Spleen (tissue), 11 donors: ENCODE data around the gene TMEM217. TPM values are rescaled to one million over a fixed set of nuclear protein-coding genes. Genes with fewer than 3 reads are reported as not detected.
"Not testable (repeated sequence)": the region's sequence is repeated elsewhere in the genome, so short reads cannot be mapped to it uniquely, and the experiment has no call there.

ENCODE experiments used
- DNase-seq: peaks from one replicate; pipeline ENCODE4 v3.0.0-alpha.2; 2020
- H3K27ac ChIP-seq, 8 donors: fragments of 200-600 bp; sonication (generic) in 7 of 8; 1 replicate in 4 of 8; 2 replicates in 4 of 8; pipeline versions ENCODE4 v1.5.0 to v1.8.0; 2016 to 2021; ENCODE audit warnings: inconsistent platforms in 4 of 8, mild to moderate bottlenecking in 4 of 8, moderate library complexity in 1 of 8
- H3K27me3 ChIP-seq, 7 donors: fragments of 200-600 bp; sonication (generic) in 6 of 7; replicated peaks in 1 of 7; 1 replicate in 4 of 7; 2 replicates in 3 of 7; pipeline versions ENCODE4 v1.5.0 to v1.8.0; 2016 to 2021; ENCODE audit warnings: inconsistent platforms in 3 of 7, mild to moderate bottlenecking in 1 of 7
- H3K36me3 ChIP-seq, 6 donors: fragments of 200-600 bp; sonication (generic) in 5 of 6; 1 replicate in 4 of 6; 2 replicates in 2 of 6; pipeline versions ENCODE4 v1.5.0 to v1.8.0; 2016 to 2021; ENCODE audit warnings: inconsistent platforms in 2 of 6
- H3K4me1 ChIP-seq, 6 donors: fragments of 200-600 bp; sonication (generic) in 5 of 6; 1 replicate in 3 of 6; 2 replicates in 3 of 6; pipeline versions ENCODE4 v1.5.0 to v1.8.0; 2016 to 2021; ENCODE audit warnings: inconsistent platforms in 3 of 6
- H3K4me3 ChIP-seq, 8 donors: fragments of 200-600 bp; sonication (generic) in 7 of 8; 1 replicate in 4 of 8; 2 replicates in 4 of 8; pipeline versions ENCODE4 v1.5.0 to v1.8.0; 2016 to 2021; ENCODE audit warnings: inconsistent platforms in 4 of 8, mild to moderate bottlenecking in 4 of 8, moderate library complexity in 2 of 8
- H3K9me3 ChIP-seq, 8 donors: fragments of 200-600 bp; sonication (generic) in 7 of 8; 1 replicate in 4 of 8; 2 replicates in 4 of 8; pipeline versions ENCODE4 v1.5.0 to v1.8.0; 2016 to 2021; ENCODE audit warnings: inconsistent platforms in 4 of 8
- CTCF ChIP-seq, 11 experiments: fragments of 200-600 bp in 7 of 11; fragments of 450-650 bp in 4 of 11; sonication (generic) in 4 of 11; IDR thresholded peaks in 8 of 11; conservative IDR thresholded peaks in 3 of 11; 1 replicate in 7 of 11; 2 replicates in 4 of 11; pipeline versions ENCODE4 v1.4.0 to v1.8.0; 2016 to 2021; ENCODE audit warnings: antibody characterized with exemption in 11 of 11, inconsistent platforms in 4 of 11, mild to moderate bottlenecking in 1 of 11
- POLR2A ChIP-seq, 3 donors: fragments of 450-650 bp; IDR thresholded peaks; one replicate each; pipeline ENCODE4 v1.5.1; 2017; ENCODE audit warnings: antibody characterized with exemption in 3 of 3, mild to moderate bottlenecking in 1 of 3
- POLR2AphosphoS5 ChIP-seq, 3 donors: sonication (generic); formaldehyde crosslinking; IDR thresholded peaks; one replicate each; pipeline ENCODE4 v1.5.1; 2017; ENCODE audit warnings: antibody characterized with exemption in 3 of 3
- WGBS, 5 donors: extraction: QIAGEN DNeasy Blood & Tissue Kit in 3 of 5; methylation state at CpG; one replicate each; pipeline versions ENCODE4 v1.1.5 to v1.1.7; 2013 to 2018; 5-methylcytosine and 5-hydroxymethylcytosine counted together
- intact Hi-C: fragments of 100-400 bp; cut with DNase I; formaldehyde crosslinking; loops from one replicate; pipeline ENCODE4 v1.15.0; 2023; ENCODE audit warnings: low total_unique reads
- polyA plus RNA-seq, 3 donors: library from polyadenylated mRNA; stranded (reverse); fragments of 200-250 nt; gene quantifications; one replicate each; pipeline ENCODE4 v1.2.1, GENCODE V29; 2013
- total RNA-seq, 7 donors: library from RNA; depleted of rRNA in 3 of 7; stranded (reverse); fragments of >200 nt in 3 of 7; fragmentation: NEBNext Ultra II Directional in 4 of 7; extraction: Animal tissue kit (Norgen Biotek cat#: 25700) in 4 of 7; gene quantifications; one replicate each; pipeline versions ENCODE4 v1.1.0 to v1.2.1, GENCODE V29; 2016 to 2021
- donor health status: healthy with polysubstance abuse.
- donor health status: DM: no; HTN: no; CAD: no; lungs with moderate emphysema.
- donor health status: DM: no; HTN: no; CAD: no.
- donor health status: Bipolar disorder and iron deficiency.
- donor health status: healthy.
- donor health status: DM: no; HTN: no; CAD: no.
- donor health status: DM: yes; HTN: yes; CAD: no.

Gene TMEM217
- total and polyA plus RNA-seq, 10 donors: 0.32 to 2.3 (median 0.83) TPM; not detected in 2

GRCh38 chr6:37190159-37190535 is 67.8 kb downstream of the TMEM217 start:
- TF ChIP-seq CTCF (IDR thresholded peaks at IDR 0.05 in 8 of 11, conservative IDR thresholded peaks at IDR 0.05 in 3 of 11): no peak
- Histone ChIP-seq H3K4me1 (peaks cover 0 to 77% (median 31%) of the 10 kb centered on the region in 6 donors), H3K4me3 (no peak overlapping the region), H3K27me3 (no peaks in the 10 kb centered on the region), H3K9me3 (no peaks in the 10 kb centered on the region), H3K36me3 (no peaks in the 10 kb centered on the region), H3K27ac (peak overlapping the region in 6 of 8 donors; percentile 2 to 92 (median 51))
- no peak for DNase-seq
- 59 to 89% (median 68%) methylated on average over 1 of the region's 1 CpG for WGBS, 5 donors
- intact Hi-C loops: no loop called here

- 63 to 81% (median 76%) methylated on average over 2 of the region's 2 CpGs for WGBS, 5 donors
Observed at GRCh38 chr6:37188962-37189510, 68.9 kb downstream of the TMEM217 start.

GRCh38 chr6:37187321-37188022 is 70.5 kb downstream of the TMEM217 start:
- H3K4me1 ChIP-seq: peaks cover 17 to 99% (median 54%) of the 10 kb centered on the region in 6 donors
- H3K27me3 ChIP-seq: no peaks in the 10 kb centered on the region
- no peaks in the 10 kb centered on the region for H3K9me3 ChIP-seq
- 41 to 59% (median 44%) methylated on average over 7 of the region's 7 CpGs for WGBS, 5 donors
- TF ChIP-seq POLR2A (IDR thresholded peaks at IDR 0.05) (no peak), POLR2AphosphoS5 (IDR thresholded peaks at IDR 0.05) (no peak), CTCF (IDR thresholded peaks at IDR 0.05 in 8 of 11, conservative IDR thresholded peaks at IDR 0.05 in 3 of 11) (no peak)
- intact Hi-C loops: no loop called here
- H3K36me3 ChIP-seq: no peaks in the 10 kb centered on the region
- peak overlapping the region; percentile 15 to 95 (median 50) for H3K27ac ChIP-seq
- no peak overlapping the region for H3K4me3 ChIP-seq
- no peak for DNase-seq

More at GRCh38 chr6:37188962-37189510, 68.9 kb downstream of the TMEM217 start:
- H3K27ac ChIP-seq: peak overlapping the region in 4 of 8 donors; percentile 32 to 92 (median 70)
- H3K4me1 ChIP-seq: peaks cover 3 to 88% (median 38%) of the 10 kb centered on the region in 6 donors
- no peaks in the 10 kb centered on the region for H3K36me3 ChIP-seq
- no peak overlapping the region for H3K4me3 ChIP-seq
- no peaks in the 10 kb centered on the region for H3K27me3 ChIP-seq
- no peaks in the 10 kb centered on the region for H3K9me3 ChIP-seq
- DNase-seq: no peak
- intact Hi-C loops: no loop called here
- no peak for TF ChIP-seq CTCF (IDR thresholded peaks at IDR 0.05 in 8 of 11, conservative IDR thresholded peaks at IDR 0.05 in 3 of 11)
- TF ChIP-seq POLR2AphosphoS5 (IDR thresholded peaks at IDR 0.05): no peak
- no peak for TF ChIP-seq POLR2A (IDR thresholded peaks at IDR 0.05)

GRCh38 chr6:37185949-37186720 is 71.8 kb downstream of the TMEM217 start:
- Histone ChIP-seq H3K27ac (peak overlapping the region in 7 of 8 donors; percentile 1 to 95 (median 53)), H3K4me1 (peaks cover 21 to 99% (median 66%) of the 10 kb centered on the region in 6 donors)
- 62 to 79% (median 72%) methylated on average over 6 of the region's 6 CpGs for WGBS, 5 donors

More at GRCh38 chr6:37185949-37186720, 71.8 kb downstream of the TMEM217 start:
- H3K27me3 ChIP-seq, H3K36me3 ChIP-seq, DNase-seq, H3K9me3 ChIP-seq, intact Hi-C loops, H3K4me3 ChIP-seq: not testable (repeated sequence)
